ENCODE results near the gene PHKA1.
A peak's percentile ranks its signal among the peaks of the same experiment; 100 is the strongest.
"Not testable (repeated sequence)": the region's sequence is repeated elsewhere in the genome, so short reads cannot be mapped to it uniquely, and the experiment has no call there.

The PHKA1 gene

DNA sequence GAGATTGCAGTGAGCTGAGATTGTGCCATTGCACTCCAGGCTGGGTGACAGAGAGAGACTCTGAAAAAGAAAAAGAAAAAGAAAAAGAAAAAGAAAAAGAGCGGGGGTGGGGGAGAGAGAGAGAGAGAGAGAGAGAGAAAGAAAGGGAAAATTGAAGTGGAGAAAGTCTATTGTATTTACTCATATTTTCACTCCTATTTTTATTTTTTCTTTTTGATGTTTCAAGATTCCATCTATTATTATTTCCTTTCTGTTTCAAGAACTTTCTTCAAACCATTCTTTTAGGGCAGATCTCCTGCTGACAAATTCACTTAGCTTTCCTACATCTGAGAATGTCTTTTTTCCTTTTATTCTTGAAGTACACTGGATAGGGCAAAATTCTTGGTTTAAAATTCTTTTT is 83.9 kb downstream of the PHKA1 start:
- H3K4me3 Mint-ChIP-seq: no peak overlapping the region
- ATAC-seq (no peak), DNase-seq (ENCODE audit: low spot score in 2 of 2) (no peak)
- no peaks in the 10 kb centered on the region for H3K4me1 Mint-ChIP-seq
- no peaks in the 10 kb centered on the region for H3K36me3 Mint-ChIP-seq
- H3K27ac Mint-ChIP-seq: no peak overlapping the region
- no peaks in the 10 kb centered on the region for H3K9me3 Mint-ChIP-seq

DNA sequence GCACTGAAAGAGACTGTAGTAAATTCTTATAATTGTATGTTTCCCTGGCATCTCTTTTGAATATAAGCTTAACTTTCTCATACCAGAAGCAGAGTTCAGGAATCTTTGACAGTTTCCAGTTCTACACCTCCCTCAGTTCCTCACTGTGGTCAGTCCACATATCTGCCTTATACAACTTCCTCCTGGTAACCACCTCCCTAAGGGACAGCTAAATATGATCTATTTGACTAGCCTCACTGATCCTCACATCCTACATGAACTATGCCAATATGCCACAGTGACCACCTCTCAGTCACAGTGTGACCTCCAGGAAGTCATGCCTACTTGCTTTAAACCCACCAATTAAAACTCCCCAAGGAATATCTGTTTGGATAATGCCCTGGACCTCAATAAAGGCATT is 89.9 kb downstream of the PHKA1 start:
- Mint-ChIP-seq H3K4me1 (peaks cover 11% of the 10 kb centered on the region), H3K9me3 (no peaks in the 10 kb centered on the region), H3K4me3 (no peak overlapping the region), H3K27ac (no peak overlapping the region), H3K36me3 (no peaks in the 10 kb centered on the region)
- ATAC-seq: no peak
- no peak for DNase-seq (ENCODE audit: low spot score in 2 of 2)

DNA sequence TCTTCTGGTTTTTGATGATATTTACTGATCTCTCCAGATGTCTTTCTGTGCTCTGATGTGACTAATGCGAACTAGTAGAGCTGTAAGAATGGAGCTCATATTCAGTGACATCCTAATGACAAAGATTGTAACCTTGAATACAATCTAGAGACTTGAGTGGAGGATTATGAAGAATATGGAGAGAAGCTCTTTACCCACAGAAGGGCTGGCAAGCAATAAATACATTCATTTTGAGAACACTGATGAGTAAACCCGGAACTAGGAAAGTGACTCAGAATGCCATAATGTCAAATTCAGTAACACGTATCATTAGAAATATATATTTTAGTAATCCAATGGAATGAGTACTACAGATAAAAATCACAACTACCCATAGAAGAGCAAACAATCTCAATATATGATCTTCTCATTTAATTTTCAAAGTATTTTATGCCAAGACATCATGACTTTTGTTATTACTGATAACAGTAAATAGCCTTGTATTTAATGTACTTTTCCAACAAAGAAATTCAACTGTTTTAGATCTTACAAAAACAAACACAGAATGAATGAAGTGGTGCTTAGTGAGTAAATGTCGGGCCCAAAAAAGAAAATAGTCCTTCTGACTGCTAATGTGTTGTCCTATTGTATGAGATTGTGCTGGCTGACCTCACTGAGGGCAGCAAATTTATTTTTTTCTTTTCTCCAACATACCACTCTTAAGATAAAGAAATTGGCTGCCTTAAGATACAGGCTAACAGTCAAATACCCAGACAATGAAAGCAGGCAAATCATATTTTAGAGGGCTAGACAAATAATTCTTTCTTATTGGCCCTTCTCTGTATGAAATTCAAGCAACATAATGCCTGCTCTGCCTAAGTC is 92.3 kb downstream of the PHKA1 start:
- H3K36me3 Mint-ChIP-seq: no peaks in the 10 kb centered on the region
- peak overlapping the region; percentile 97 for H3K27ac Mint-ChIP-seq
- H3K4me3 Mint-ChIP-seq: peak overlapping the region; percentile 71
- no peaks in the 10 kb centered on the region for H3K9me3 Mint-ChIP-seq
- ATAC-seq: peak; percentile 96
- H3K4me1 Mint-ChIP-seq: peaks cover 11% of the 10 kb centered on the region
- no peak for DNase-seq (ENCODE audit: low spot score in 2 of 2)

DNA sequence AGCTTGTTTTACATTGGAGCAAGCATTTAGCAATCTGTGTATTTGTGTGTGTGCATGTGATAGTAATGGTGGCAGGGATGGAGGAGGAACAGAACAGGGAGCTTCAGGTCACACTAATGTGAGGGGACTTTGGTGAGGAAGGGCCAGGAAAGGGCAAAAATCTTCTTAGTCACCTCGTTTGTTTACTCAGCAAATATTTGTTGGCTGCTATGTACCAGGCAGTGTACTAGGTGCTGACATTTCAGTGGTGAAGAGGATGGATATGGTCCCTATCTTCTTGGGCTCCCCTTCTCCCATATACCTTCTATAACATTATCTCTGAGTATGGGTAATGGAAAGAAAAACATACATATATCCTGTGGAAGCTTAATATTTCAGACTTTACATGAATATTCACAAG is 92.9 kb downstream of the PHKA1 start:
- no peaks in the 10 kb centered on the region for H3K36me3 Mint-ChIP-seq
- H3K4me3 Mint-ChIP-seq: peak overlapping the region; percentile 71
- peak in 1 of 2 donors; percentile 48 for DNase-seq (ENCODE audit: low spot score in 2 of 2)
- H3K27ac Mint-ChIP-seq: peak overlapping the region; percentile 97
- H3K4me1 Mint-ChIP-seq: peaks cover 11% of the 10 kb centered on the region
- ATAC-seq: peak; percentile 47
- no peaks in the 10 kb centered on the region for H3K9me3 Mint-ChIP-seq

DNA sequence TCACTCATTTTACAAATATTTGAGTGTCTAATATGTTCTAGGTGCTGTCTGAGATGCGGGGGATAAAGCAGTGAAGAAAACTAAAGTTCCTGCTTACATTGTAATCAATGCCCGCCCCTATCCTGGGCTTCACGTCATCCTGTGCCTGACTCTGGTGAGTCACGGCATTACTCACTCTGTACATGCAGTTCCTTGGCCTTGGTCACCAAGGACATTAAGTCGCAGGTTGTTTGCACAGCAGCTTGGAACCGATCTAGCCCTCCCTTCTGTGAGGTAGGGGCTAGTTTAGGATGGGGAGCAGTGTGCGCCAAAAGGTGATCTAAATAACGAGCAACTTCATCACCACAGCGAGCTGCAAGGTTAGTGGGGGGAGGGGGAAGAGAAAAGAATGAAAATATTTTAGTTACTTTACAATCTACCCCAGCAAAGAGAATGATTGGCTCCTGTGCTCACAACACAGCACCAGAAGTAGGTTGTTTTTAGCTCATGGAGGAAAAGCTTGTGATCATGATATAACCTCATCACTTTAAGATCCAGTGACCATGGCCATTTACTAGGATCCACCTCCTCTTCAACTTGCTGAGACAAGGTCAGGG is 93.5 kb downstream of the PHKA1 start:
- peak overlapping the region; percentile 97 for H3K27ac Mint-ChIP-seq
- H3K9me3 Mint-ChIP-seq: no peaks in the 10 kb centered on the region
- H3K4me3 Mint-ChIP-seq: peak overlapping the region; percentile 71
- ATAC-seq (peak; percentile 83), DNase-seq (ENCODE audit: low spot score in 2 of 2) (peak; percentile 4 to 63)
- no peaks in the 10 kb centered on the region for H3K36me3 Mint-ChIP-seq
- peaks cover 11% of the 10 kb centered on the region for H3K4me1 Mint-ChIP-seq

DNA sequence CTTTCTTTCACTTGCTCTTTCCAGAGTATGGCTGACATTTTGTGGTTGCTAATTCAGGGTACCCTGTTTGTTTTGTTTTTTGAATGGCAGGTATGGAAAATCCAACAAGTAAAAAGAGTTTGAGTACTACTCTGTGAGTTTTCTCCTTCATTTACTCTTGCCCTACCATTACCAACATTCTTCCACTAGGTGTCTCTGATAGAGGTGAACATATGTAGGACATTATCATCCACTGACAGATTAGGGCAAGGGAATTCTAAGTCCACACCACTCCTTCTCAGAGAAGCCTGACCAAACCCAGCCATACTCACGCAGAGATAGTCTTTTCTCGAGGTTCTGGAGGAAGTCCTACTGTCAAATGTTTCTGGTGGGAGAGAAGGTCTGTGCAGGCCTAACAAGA is 104.8 kb downstream of the PHKA1 start:
- Mint-ChIP-seq H3K9me3 (no peaks in the 10 kb centered on the region), H3K4me1 (peaks cover 8% of the 10 kb centered on the region), H3K36me3 (no peaks in the 10 kb centered on the region), H3K27ac (no peak overlapping the region), H3K4me3 (no peak overlapping the region)
- DNase-seq (ENCODE audit: low spot score in 2 of 2): no peak
- ATAC-seq: no peak

DNA sequence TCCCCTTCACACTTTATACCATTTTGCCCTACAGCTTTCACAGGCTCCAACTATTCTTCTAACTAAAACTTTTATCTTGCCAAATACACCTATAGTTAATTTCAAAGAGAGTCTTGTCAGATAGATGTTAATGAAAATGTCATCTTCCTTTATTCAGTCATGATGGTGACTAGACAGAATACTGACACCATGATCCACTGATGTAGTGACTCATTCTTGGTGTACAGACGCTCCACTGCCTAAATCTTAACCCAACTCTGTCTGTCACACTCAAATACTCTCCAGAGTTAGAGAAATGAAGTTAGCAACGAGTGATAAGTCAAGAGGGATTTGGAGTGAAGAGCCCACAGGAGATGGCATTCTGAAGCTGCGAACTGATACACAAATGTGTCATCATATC is 109.4 kb downstream of the PHKA1 start:
- ATAC-seq (peak; percentile 81), DNase-seq (ENCODE audit: low spot score in 2 of 2) (no peak)
- Mint-ChIP-seq H3K4me1 (peaks cover 10% of the 10 kb centered on the region), H3K36me3 (no peaks in the 10 kb centered on the region), H3K9me3 (no peaks in the 10 kb centered on the region), H3K27ac (no peak overlapping the region), H3K4me3 (no peak overlapping the region)

DNA sequence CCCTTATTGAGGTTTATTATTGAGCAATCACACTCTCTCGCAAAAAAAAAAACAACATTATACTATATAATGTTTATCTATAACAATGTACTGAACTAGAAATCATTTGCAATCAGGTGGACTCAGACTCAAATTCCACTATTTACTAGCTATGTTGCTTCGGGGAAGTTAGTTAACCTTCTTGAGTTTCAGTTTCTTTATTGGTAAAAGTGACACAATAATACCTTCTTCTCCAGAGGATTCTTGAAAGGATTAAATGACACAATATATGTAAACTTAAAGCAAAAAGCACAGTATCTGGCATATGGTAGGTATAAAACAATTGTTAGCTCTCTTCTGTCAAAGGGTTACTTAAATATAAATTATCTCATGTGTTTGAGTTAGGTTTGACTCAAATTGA is 110.0 kb downstream of the PHKA1 start:
- Mint-ChIP-seq H3K9me3 (no peaks in the 10 kb centered on the region), H3K36me3 (no peaks in the 10 kb centered on the region), H3K27ac (no peak overlapping the region), H3K4me1 (peaks cover 10% of the 10 kb centered on the region), H3K4me3 (no peak overlapping the region)
- no peak for DNase-seq (ENCODE audit: low spot score in 2 of 2)
- ATAC-seq: peak; percentile 57

DNA sequence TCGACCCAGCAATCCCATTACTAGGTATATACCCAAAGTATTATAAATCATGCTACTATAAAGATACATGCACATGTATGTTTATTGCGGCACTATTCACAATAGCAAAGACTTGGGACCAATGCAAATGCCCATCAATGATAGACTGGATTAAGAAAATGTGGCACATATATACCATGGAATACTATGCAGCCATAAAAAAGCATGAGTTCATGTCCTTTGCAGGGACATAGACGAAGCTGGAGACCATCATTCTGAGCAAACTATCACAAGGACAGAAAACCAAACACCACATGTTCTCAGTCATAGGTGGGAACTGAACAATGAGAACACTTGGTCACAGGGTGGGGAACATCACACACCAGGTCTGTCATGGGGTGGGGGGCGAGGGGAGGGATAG is 123.1 kb downstream of the PHKA1 start:
- H3K4me1 Mint-ChIP-seq; H3K4me3 Mint-ChIP-seq; H3K9me3 Mint-ChIP-seq; DNase-seq (ENCODE audit: low spot score in 2 of 2); ATAC-seq; H3K36me3 Mint-ChIP-seq; H3K27ac Mint-ChIP-seq: not testable (repeated sequence)

DNA sequence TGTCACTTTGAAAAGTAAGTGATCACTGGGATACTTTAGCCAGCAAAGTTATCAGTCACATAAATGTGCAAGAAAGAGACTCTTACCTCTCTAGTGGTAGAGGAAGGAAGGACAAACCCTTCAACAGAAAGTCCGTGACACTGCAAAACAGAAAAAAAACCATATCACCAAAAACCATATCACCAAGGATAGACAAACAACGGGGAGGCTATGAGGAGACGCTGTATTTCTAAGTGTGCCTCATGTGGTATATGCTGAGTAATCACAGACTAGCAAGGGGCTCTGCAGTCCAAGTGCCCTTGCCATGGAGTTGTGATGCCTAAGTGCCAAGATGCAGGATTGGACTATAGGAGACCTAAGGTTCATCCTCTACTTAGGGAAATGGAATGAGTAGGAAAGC is 129.9 kb downstream of the PHKA1 start:
- no peak overlapping the region for H3K4me3 Mint-ChIP-seq
- H3K9me3 Mint-ChIP-seq: no peaks in the 10 kb centered on the region
- ATAC-seq: no peak
- no peak for DNase-seq (ENCODE audit: low spot score in 2 of 2)
- no peaks in the 10 kb centered on the region for H3K36me3 Mint-ChIP-seq
- no peaks in the 10 kb centered on the region for H3K4me1 Mint-ChIP-seq
- no peak overlapping the region for H3K27ac Mint-ChIP-seq

DNA sequence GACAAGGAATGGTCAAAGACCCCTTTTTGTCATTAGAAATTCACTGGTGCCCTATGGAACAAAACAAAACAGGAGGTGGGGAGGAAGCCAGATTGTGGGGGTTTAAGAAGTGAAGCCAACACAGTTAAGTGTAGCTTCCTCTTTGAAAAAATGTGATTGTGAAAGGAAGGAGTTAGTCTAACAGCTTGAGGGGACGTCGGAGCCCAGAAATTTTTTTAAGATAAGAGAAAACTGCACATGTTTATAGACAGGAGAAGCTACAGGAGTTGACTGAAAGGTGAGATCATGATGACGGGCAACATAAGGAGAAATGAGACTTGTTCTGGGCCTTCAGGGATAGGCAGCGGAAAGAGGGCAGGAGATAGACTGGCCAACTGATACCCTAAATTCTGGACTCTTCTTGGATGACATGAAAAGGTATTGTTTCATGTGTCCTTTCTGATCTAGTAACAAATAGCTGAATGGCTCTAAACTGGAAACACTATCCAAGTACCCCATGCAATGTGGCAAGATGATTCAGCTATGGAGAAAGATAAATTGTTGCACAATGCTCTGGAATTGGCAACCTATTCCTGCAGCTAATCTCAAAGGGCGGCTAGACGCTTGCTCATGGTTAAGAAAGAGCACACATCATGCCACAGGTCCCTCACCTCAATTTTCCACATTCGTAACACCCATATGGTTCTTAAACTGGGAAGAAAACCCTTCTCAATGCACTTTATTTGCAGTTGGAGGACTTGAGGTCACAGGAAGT is 137.8 kb downstream of the PHKA1 start:
- Mint-ChIP-seq H3K4me3 (no peak overlapping the region), H3K27ac (no peak overlapping the region), H3K4me1 (no peaks in the 10 kb centered on the region), H3K9me3 (no peaks in the 10 kb centered on the region), H3K36me3 (peaks cover 3% of the 10 kb centered on the region)
- no peak for ATAC-seq
- DNase-seq (ENCODE audit: low spot score in 2 of 2): no peak

DNA sequence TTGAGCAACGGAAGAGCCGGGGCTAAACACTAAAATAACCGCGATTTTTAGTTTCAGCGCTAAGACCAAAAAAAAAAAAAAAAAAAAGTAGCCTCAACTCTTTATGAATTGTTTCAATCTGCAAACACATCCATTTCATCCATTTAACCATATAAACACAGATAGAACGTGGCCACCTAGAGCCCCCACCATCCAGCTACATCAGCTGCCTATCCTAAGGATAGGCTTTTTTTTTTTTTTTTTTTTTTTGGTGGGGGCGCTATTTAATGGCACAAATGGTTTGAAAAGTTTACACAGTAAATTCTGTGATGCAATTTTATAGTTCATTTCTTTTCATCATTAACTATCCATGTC is 141.0 kb downstream of the PHKA1 start:
- ATAC-seq: no peak
- DNase-seq (ENCODE audit: low spot score in 2 of 2): no peak
- Mint-ChIP-seq H3K9me3 (no peaks in the 10 kb centered on the region), H3K27ac (peak overlapping the region; percentile 93), H3K4me1 (no peaks in the 10 kb centered on the region), H3K4me3 (peak overlapping the region; percentile 95), H3K36me3 (peaks cover 22% of the 10 kb centered on the region)

DNA sequence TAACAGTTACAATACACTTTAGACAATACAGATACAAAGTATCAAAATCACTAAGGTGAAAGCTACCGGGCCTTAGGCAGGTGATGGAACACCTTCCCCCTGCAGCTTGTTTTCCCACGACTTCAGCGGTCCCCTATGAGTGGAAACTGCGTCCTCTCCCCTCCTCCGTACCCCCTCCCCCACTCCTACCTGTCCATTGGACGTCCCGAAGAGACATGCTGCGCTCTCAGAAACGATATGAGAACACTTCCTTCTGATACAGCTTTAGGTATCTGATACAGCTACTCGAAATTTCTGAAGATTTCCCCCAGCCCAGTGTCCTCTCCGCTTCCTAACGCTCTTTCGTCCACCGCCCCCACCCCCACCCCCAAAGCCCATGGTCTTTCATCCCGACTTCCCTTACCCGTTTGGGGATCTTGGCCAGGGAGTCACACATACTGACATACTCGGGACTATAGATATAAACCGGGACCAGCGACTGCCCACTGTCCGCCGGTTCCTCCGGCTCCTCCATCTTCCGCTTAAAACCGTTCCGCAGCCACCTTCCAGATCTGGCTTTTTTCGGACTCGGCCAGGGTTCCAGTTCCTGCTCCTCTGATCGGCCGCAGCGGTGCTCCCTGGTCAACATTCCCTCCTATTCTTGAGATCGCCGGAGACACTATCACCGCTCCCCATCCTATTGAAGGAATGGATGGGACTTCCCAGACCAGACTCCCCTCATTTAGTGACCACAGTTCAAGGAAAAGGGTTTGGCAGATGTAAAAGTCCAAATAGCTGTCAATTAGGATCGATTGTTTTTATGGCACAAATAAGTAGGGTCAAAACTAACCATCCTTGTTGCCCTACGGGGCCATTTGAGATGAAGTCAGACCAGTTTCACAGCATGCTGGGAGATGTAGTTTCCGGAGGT is 141.6 kb downstream of the PHKA1 start, which contains the start of gene HDAC8:
Gene HDAC8, minus strand, starts transcription at position 596 of the 910 bp plus-strand sequence. Its CDS starts 82 bp downstream, at position 514.
- peak; percentile 94 for ATAC-seq
- DNase-seq (ENCODE audit: low spot score in 2 of 2): peak; percentile 2 to 72
- Mint-ChIP-seq H3K4me3 (peak within 1 kb of the TSS; percentile 95), H3K27ac (peak within 1 kb of the TSS; percentile 93), H3K36me3 (peaks cover 28% of the 10 kb centered on the region), H3K9me3 (no peaks in the 10 kb centered on the region), H3K4me1 (no peaks in the 10 kb centered on the region)

DNA sequence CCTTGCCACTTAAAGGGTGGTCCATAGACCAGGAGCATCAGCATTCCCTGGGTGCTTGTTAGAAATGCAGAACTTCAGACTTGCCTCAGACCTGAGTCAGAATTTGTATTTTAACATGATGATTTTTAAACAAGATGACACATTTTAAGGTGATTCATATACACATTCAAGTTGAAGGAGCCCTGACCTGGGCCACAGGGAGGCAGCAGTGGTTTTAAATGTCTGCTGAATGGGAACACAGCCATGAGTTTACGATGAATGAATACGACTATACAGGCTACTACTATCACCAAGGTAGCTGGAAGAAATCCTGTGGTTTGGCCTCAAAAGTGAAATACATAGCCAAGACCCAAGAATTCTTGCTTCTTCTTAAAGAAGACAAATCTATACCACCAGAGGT is 144.3 kb downstream of the PHKA1 start:
- Mint-ChIP-seq H3K9me3 (no peaks in the 10 kb centered on the region), H3K36me3 (peaks cover 54% of the 10 kb centered on the region), H3K4me1 (no peaks in the 10 kb centered on the region), H3K4me3 (no peak overlapping the region), H3K27ac (no peak overlapping the region)
- ATAC-seq: peak; percentile 28
- DNase-seq (ENCODE audit: low spot score in 2 of 2): no peak

Data from stimulated activated effector memory CD8-positive, alpha-beta T cell treated with anti-CD3 and anti-CD28 coated beads, Interleukin-12 subunit alpha, Interleukin-12 subunit beta, amount 100 ng/mL, for 72 hours (primary cell).